Immature natural killer cell (primary cell): Measurements from ENCODE around the gene KIF25. TPM values are rescaled to one million over a fixed set of nuclear protein-coding genes. Genes with fewer than 3 reads are reported as not detected.

ENCODE experiments used
- DNase-seq, 3 donors: peaks; one replicate each; pipeline ENCODE4 v3.0.0; 2022; ENCODE audit warnings: mixed read lengths in 1 of 3
- H3K27ac Mint-ChIP-seq, 6 donors: one replicate each; pipeline ENCODE4 v1.8.0; 2020; ENCODE audit warnings: mixed read lengths in 6 of 6, mild to moderate bottlenecking in 5 of 6, inconsistent platforms in 4 of 6, moderate library complexity in 3 of 6
- H3K27me3 Mint-ChIP-seq, 3 donors: one replicate each; pipeline ENCODE4 v1.8.0; 2020 to 2021; ENCODE audit warnings: low read depth in 3 of 3, mild to moderate bottlenecking in 3 of 3, mixed read lengths in 3 of 3, moderate library complexity in 3 of 3, inconsistent platforms in 1 of 3
- H3K36me3 Mint-ChIP-seq, 3 donors: one replicate each; pipeline ENCODE4 v1.8.0; 2020; ENCODE audit warnings: mixed read lengths in 3 of 3, inconsistent platforms in 2 of 3, mild to moderate bottlenecking in 2 of 3
- H3K4me1 Mint-ChIP-seq, 2 donors: one replicate each; pipeline ENCODE4 v1.8.0; 2020; ENCODE audit warnings: inconsistent platforms in 2 of 2, mild to moderate bottlenecking in 2 of 2, mixed read lengths in 2 of 2, moderate library complexity in 1 of 2
- H3K4me3 Mint-ChIP-seq, 5 donors: one replicate each; pipeline ENCODE4 v1.8.0; 2020; ENCODE audit warnings: mild to moderate bottlenecking in 5 of 5, mixed read lengths in 5 of 5, inconsistent platforms in 3 of 5, moderate library complexity in 3 of 5
- H3K9me3 Mint-ChIP-seq, 6 donors: one replicate each; pipeline ENCODE4 v1.8.0; 2020; ENCODE audit warnings: mild to moderate bottlenecking in 6 of 6, mixed read lengths in 6 of 6, inconsistent platforms in 4 of 6, moderate library complexity in 3 of 6
- polyA plus RNA-seq, 3 donors: library from polyadenylated mRNA; unstranded; fragments of 300-500 nt; fragmentation: Illumina TruSeq; gene quantifications; one replicate each; pipeline ENCODE4 v1.2.3, GENCODE V29; 2021

KIF25 gene
- polyA plus RNA-seq, 3 donors from 2014 or later: not detected

DNA sequence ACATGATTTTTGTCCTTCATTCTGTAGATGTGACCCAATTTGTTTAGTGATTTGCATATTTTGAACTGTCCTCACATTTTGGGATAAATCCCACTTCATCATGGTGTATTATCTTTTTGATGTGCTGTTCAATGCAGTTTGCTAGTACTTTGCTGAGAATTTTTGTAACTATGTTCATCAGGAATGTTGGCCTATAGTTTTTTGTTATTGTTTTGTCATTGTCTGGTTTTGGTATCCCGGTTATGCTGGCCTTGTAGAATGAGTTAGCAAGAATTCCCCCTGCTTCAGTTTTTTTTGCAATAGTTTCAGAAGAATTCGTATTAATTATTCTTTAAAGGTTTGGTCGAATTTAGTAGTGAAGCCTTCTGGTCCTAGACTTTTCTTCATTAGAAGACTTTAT lies 11.9 kb downstream of the KIF25 start:
- no peak for DNase-seq
- peaks cover 12 to 27% (median 20%) of the 10 kb centered on the region in 6 donors for H3K9me3 Mint-ChIP-seq
- no peaks in the 10 kb centered on the region for H3K4me1 Mint-ChIP-seq

DNA sequence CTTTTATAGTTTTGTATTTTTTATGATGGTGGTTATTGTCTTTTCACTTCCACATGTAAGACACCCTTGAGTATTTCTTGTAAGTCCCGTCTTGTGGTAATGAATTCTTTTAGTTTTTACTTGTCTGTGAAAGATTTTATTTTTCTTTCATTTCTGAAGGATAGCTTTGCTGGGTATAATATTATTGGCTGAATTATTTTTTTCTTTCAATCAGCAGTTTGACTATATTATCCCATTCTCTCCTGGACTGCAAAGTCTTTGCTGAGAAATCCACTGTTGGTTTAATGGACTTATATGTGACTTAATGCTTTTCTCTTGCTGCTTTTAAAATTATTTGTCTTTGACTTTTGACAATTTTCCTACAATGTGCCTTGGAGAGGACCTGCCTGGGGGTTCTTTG lies 13.8 kb downstream of the KIF25 start:
- peaks cover 2 to 13% (median 6%) of the 10 kb centered on the region in 3 donors for H3K27me3 Mint-ChIP-seq
- H3K4me3 Mint-ChIP-seq: no peak overlapping the region
- DNase-seq: no peak
- H3K36me3 Mint-ChIP-seq: peaks cover 3 to 6% (median 5%) of the 10 kb centered on the region in 3 donors
- no peaks in the 10 kb centered on the region for H3K4me1 Mint-ChIP-seq
- no peak overlapping the region for H3K27ac Mint-ChIP-seq
- H3K9me3 Mint-ChIP-seq: peaks cover 12 to 27% (median 20%) of the 10 kb centered on the region in 6 donors

More for the DNA sequence above, 11.9 kb downstream of the KIF25 start:
- Mint-ChIP-seq H3K27me3 (peaks cover 2 to 7% (median 6%) of the 10 kb centered on the region in 3 donors), H3K4me3 (no peak overlapping the region), H3K27ac (no peak overlapping the region), H3K36me3 (peaks cover 3 to 6% (median 5%) of the 10 kb centered on the region in 3 donors)

- DNase-seq: no peak
Observed at GRCh38 chr6:168012431-168013249, 15.2 kb downstream of the KIF25 start.

GRCh38 chr6:168013250-168013915 lies 15.9 kb downstream of the KIF25 start:
- Mint-ChIP-seq H3K9me3 (peaks cover 12 to 27% (median 20%) of the 10 kb centered on the region in 6 donors), H3K4me3 (no peak overlapping the region), H3K36me3 (peaks cover 3 to 6% (median 5%) of the 10 kb centered on the region in 3 donors), H3K27ac (no peak overlapping the region), H3K4me1 (no peaks in the 10 kb centered on the region), H3K27me3 (peaks cover 0 to 16% (median 6%) of the 10 kb centered on the region in 3 donors)
- no peak for DNase-seq

More at GRCh38 chr6:168012431-168013249, 15.2 kb downstream of the KIF25 start:
- Mint-ChIP-seq H3K4me3 (no peak overlapping the region), H3K27me3 (peaks cover 2 to 13% (median 6%) of the 10 kb centered on the region in 3 donors), H3K27ac (no peak overlapping the region), H3K4me1 (no peaks in the 10 kb centered on the region), H3K9me3 (peaks cover 12 to 27% (median 20%) of the 10 kb centered on the region in 6 donors), H3K36me3 (peaks cover 3 to 6% (median 5%) of the 10 kb centered on the region in 3 donors)

GRCh38 chr6:168014428-168014827 lies 17.0 kb downstream of the KIF25 start:
- H3K4me1 Mint-ChIP-seq: no peaks in the 10 kb centered on the region
- no peak overlapping the region for H3K27ac Mint-ChIP-seq
- peaks cover 12 to 27% (median 20%) of the 10 kb centered on the region in 6 donors for H3K9me3 Mint-ChIP-seq
- H3K27me3 Mint-ChIP-seq: peaks cover 0 to 16% (median 6%) of the 10 kb centered on the region in 3 donors
- no peak overlapping the region for H3K4me3 Mint-ChIP-seq
- H3K36me3 Mint-ChIP-seq: peaks cover 3 to 6% (median 5%) of the 10 kb centered on the region in 3 donors
- DNase-seq: no peak

DNA sequence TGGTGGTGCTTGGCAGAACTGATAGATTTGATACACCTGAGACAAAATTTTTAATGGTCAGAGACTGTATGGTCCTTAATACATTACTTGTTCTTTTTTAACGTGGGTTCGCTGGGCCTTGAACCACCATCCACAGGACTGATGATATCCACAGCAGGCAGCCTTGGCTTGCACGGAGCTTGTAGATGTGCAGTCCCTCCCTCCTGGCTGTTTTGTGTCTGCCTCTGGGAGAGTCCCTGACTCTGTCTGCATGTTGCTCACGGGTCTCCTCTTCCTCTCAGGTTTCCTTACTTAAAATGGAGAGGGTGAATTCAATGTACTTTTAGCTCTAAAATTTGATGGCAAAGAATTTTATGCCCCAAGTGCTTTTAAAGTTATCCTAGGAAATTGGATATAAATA lies 17.5 kb downstream of the KIF25 start:
- Mint-ChIP-seq H3K27me3 (peaks cover 0 to 16% (median 6%) of the 10 kb centered on the region in 3 donors), H3K4me1 (no peaks in the 10 kb centered on the region), H3K27ac (no peak overlapping the region), H3K36me3 (peaks cover 3 to 6% (median 5%) of the 10 kb centered on the region in 3 donors), H3K4me3 (no peak overlapping the region), H3K9me3 (peaks cover 12 to 27% (median 19%) of the 10 kb centered on the region in 6 donors)
- DNase-seq: no peak

DNA sequence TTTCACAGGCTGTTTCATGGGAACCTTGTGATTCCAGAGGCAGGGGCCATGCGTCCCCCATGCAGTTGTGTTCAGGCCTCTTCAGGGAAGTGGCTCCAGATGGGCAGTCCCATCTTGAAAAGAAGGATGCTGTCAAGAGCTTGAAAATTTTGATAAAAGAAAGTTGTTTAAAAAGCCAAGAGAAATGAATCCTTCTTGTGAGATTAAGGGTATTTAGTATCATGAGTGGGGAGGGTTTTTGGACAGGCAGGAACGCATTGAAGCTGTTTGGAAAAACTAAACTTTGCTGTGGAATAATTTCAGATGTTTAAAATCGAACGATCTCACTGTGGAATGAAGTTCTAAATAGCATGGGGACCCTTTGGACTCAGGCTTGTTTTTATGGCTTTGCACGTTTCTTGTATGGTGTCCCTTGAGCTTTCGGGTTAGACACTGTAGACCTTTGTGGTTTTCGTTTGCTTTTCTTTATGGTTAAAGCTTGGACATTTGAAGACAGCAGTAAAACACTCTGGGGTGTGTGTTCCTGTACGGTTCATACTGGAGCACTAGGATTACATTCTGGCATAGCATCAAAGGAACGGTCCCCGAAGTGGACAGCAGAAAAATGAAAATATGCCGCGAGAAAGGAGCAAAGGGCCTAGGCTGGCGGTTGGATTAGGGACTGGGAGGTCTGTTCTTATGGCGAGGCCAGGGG lies 18.2 kb downstream of the KIF25 start:
- H3K4me3 Mint-ChIP-seq: no peak overlapping the region
- H3K27me3 Mint-ChIP-seq: peaks cover 0 to 16% (median 6%) of the 10 kb centered on the region in 3 donors
- no peaks in the 10 kb centered on the region for H3K4me1 Mint-ChIP-seq
- peaks cover 3 to 6% (median 5%) of the 10 kb centered on the region in 3 donors for H3K36me3 Mint-ChIP-seq
- H3K27ac Mint-ChIP-seq: no peak overlapping the region
- peaks cover 12 to 23% (median 15%) of the 10 kb centered on the region in 6 donors for H3K9me3 Mint-ChIP-seq
- DNase-seq: no peak

GRCh38 chr6:168016176-168016620 lies 18.7 kb downstream of the KIF25 start:
- H3K4me3 Mint-ChIP-seq: no peak overlapping the region
- H3K36me3 Mint-ChIP-seq: peaks cover 0 to 6% (median 5%) of the 10 kb centered on the region in 3 donors
- no peak overlapping the region for H3K27ac Mint-ChIP-seq
- DNase-seq: no peak
- H3K4me1 Mint-ChIP-seq: no peaks in the 10 kb centered on the region
- peaks cover 0 to 13% (median 6%) of the 10 kb centered on the region in 3 donors for H3K27me3 Mint-ChIP-seq
- peaks cover 8 to 17% (median 10%) of the 10 kb centered on the region in 6 donors for H3K9me3 Mint-ChIP-seq

GRCh38 chr6:168016721-168017525 lies 19.5 kb downstream of the KIF25 start:
- DNase-seq: no peak
- Mint-ChIP-seq H3K4me1 (no peaks in the 10 kb centered on the region), H3K27ac (no peak overlapping the region), H3K27me3 (peaks cover 0 to 13% (median 3%) of the 10 kb centered on the region in 3 donors), H3K9me3 (peaks cover 2 to 10% (median 5%) of the 10 kb centered on the region in 6 donors), H3K4me3 (no peak overlapping the region), H3K36me3 (peaks cover 0 to 2% (median under 1%) of the 10 kb centered on the region in 3 donors)

GRCh38 chr6:168017629-168018028 lies 20.2 kb downstream of the KIF25 start:
- H3K9me3 Mint-ChIP-seq: peaks cover 0 to 5% (median 0%) of the 10 kb centered on the region in 6 donors
- no peaks in the 10 kb centered on the region for H3K36me3 Mint-ChIP-seq
- H3K4me3 Mint-ChIP-seq: no peak overlapping the region
- no peaks in the 10 kb centered on the region for H3K4me1 Mint-ChIP-seq
- no peak for DNase-seq
- H3K27me3 Mint-ChIP-seq: peaks cover 0 to 13% (median 3%) of the 10 kb centered on the region in 3 donors
- no peak overlapping the region for H3K27ac Mint-ChIP-seq

- Mint-ChIP-seq H3K27ac (no peak overlapping the region), H3K27me3 (peaks cover 0 to 11% (median 3%) of the 10 kb centered on the region in 3 donors), H3K36me3 (no peaks in the 10 kb centered on the region), H3K4me1 (no peaks in the 10 kb centered on the region), H3K4me3 (no peak overlapping the region), H3K9me3 (peaks cover 0 to 1% (median 0%) of the 10 kb centered on the region in 6 donors)
- no peak for DNase-seq
Observed at GRCh38 chr6:168018664-168019063, 21.2 kb downstream of the KIF25 start.

DNA sequence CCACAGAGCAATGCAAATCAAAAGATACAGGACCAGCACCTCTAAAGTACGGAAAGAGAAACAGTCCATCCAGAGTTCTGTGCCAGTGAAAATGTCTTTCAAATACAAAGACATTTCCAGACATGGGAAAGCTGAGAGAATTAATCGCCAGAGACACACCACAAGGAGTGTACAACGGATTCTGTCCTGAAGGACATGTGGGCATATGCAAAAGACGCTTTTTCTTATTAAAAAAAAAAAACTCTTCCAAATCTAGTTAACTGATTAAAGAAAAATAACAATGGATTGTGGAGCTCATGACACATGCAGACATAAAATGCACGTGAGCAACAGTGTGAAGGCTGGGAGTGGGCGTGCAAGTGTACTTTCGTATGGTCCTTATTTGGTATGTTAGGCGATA lies 22.8 kb downstream of the KIF25 start:
- H3K4me1 Mint-ChIP-seq: no peaks in the 10 kb centered on the region
- H3K9me3 Mint-ChIP-seq: no peaks in the 10 kb centered on the region
- peaks cover 0 to 6% (median 2%) of the 10 kb centered on the region in 3 donors for H3K27me3 Mint-ChIP-seq
- no peak overlapping the region for H3K27ac Mint-ChIP-seq
- no peak overlapping the region for H3K4me3 Mint-ChIP-seq
- no peak for DNase-seq
- H3K36me3 Mint-ChIP-seq: no peaks in the 10 kb centered on the region

DNA sequence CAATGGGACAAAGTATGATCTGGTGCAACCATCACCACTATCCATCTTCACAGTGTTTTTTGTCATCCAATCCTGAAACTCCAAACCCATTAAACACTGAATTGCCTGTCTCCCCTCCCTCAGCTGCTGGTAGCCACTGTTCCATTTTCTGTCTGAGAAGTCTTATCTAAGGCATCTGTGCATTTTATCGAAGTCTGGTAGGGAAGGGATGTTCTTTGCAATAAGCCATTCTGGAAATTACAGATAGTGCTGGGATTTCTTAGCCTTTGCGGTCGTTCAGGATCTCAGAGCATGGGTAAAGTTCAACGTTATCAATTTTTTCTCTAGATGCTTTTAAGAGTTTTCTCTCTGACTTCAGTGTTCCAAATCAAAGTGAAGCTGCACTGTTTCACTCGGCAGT lies 24.1 kb downstream of the KIF25 start:
- Mint-ChIP-seq H3K27ac (no peak overlapping the region), H3K36me3 (no peaks in the 10 kb centered on the region), H3K4me3 (no peak overlapping the region), H3K4me1 (no peaks in the 10 kb centered on the region), H3K9me3 (no peaks in the 10 kb centered on the region), H3K27me3 (peaks cover 0 to 4% (median 2%) of the 10 kb centered on the region in 3 donors)
- DNase-seq: no peak
